ENCODE measurements around the gene ARMH2. TPM values are rescaled to one million over a fixed set of nuclear protein-coding genes. Genes with fewer than 3 reads are reported as not detected.

The ARMH2 gene
- polyA plus RNA-seq, 3 donors = 0.34 to 0.71 TPM; not detected in 1

GRCh38 chr6:24847402-24847801 is 48.7 kb upstream of the ARMH2 start:
- 98% methylated on average over 7 of the region's 7 CpGs for WGBS (ENCODE audit: insufficient coverage)
- no peak for DNase-seq
- H3K4me1 ChIP-seq (ENCODE audit: control insufficient read depth in 1 of 2, insufficient read depth in 2 of 2, low read length in 2 of 2) = no peaks in the 10 kb centered on the region
- H2AFZ ChIP-seq (ENCODE audit: insufficient read depth, low read depth, low read length, poor library complexity, severe bottlenecking) = no peak overlapping the region
- peaks cover 96 to 98% of the 10 kb centered on the region in 2 donors for H3K36me3 ChIP-seq (replicated peaks in 1 of 2; ENCODE audit: control insufficient read depth in 1 of 2, insufficient read depth in 2 of 2, low read length in 2 of 2)
- peaks cover 96% of the 10 kb centered on the region for H4K20me1 ChIP-seq (ENCODE audit: insufficient read depth, low read length)
- peaks cover 3% of the 10 kb centered on the region for H3K4me1 Mint-ChIP-seq
- intact Hi-C loops (cut with micrococcal nuclease) = no loop called here
- no peak overlapping the region for H3K4me3 ChIP-seq (replicated peaks in 1 of 3; ENCODE audit: low read depth in 2 of 3, low read length in 3 of 3)
- peaks cover 0 to 2% (median 0%) of the 10 kb centered on the region in 7 donors for H3K9me3 Mint-ChIP-seq
- peaks cover 95 to 100% of the 10 kb centered on the region in 2 donors for H3K36me3 Mint-ChIP-seq
- no peak overlapping the region for H3K27ac Mint-ChIP-seq
- no peaks in the 10 kb centered on the region for H3K9me3 ChIP-seq (replicated peaks in 1 of 2; ENCODE audit: control insufficient read depth in 1 of 2, insufficient read depth in 1 of 2, low read length in 2 of 2)
- H3K27ac ChIP-seq (ENCODE audit: low read depth in 1 of 2, low read length in 2 of 2) = no peak overlapping the region
- peaks cover 8% of the 10 kb centered on the region for H3K79me2 ChIP-seq (ENCODE audit: insufficient read depth, low read length)
- H3K4me2 ChIP-seq (replicated peaks; ENCODE audit: extremely low read depth, low read length, poor library complexity, severe bottlenecking) = no peak overlapping the region
- TF ChIP-seq CTCF (IDR thresholded peaks at IDR 0.05) = no peak
- H3K27me3 ChIP-seq (ENCODE audit: control insufficient read depth in 2 of 2, insufficient read depth in 2 of 2, low read length in 2 of 2) = no peaks in the 10 kb centered on the region
- no peak overlapping the region for H3K4me3 Mint-ChIP-seq
- no peaks in the 10 kb centered on the region for H3K27me3 Mint-ChIP-seq (ENCODE audit: low read depth in 3 of 3)
- no peak overlapping the region for H3K9ac ChIP-seq (ENCODE audit: insufficient read depth, low read length, poor library complexity, severe bottlenecking)

GRCh38 chr6:24845578-24845977 is 46.9 kb upstream of the ARMH2 start:
- Mint-ChIP-seq H3K27me3 (ENCODE audit: low read depth in 3 of 3) (no peaks in the 10 kb centered on the region), H3K4me3 (no peak overlapping the region), H3K9me3 (peaks cover 0 to 2% (median 0%) of the 10 kb centered on the region in 7 donors), H3K4me1 (peaks cover 3% of the 10 kb centered on the region), H3K27ac (peak overlapping the region in 3 of 7 donors; percentile 40 to 69 (median 54)), H3K36me3 (peaks cover 96 to 100% of the 10 kb centered on the region in 2 donors)
- peaks cover 11% of the 10 kb centered on the region for H3K79me2 ChIP-seq (ENCODE audit: insufficient read depth, low read length)
- WGBS (ENCODE audit: insufficient coverage) = 96% methylated on average over 2 of the region's 4 CpGs
- H2AFZ ChIP-seq (ENCODE audit: insufficient read depth, low read depth, low read length, poor library complexity, severe bottlenecking) = no peak overlapping the region
- intact Hi-C loops (cut with micrococcal nuclease) = no loop called here
- no peak for TF ChIP-seq CTCF (IDR thresholded peaks at IDR 0.05)
- H3K4me3 ChIP-seq (replicated peaks in 1 of 3; ENCODE audit: low read depth in 2 of 3, low read length in 3 of 3) = no peak overlapping the region
- H3K9ac ChIP-seq (ENCODE audit: insufficient read depth, low read length, poor library complexity, severe bottlenecking) = no peak overlapping the region
- peaks cover 100% of the 10 kb centered on the region for H4K20me1 ChIP-seq (ENCODE audit: insufficient read depth, low read length)
- H3K4me2 ChIP-seq (replicated peaks; ENCODE audit: extremely low read depth, low read length, poor library complexity, severe bottlenecking) = no peak overlapping the region
- H3K9me3 ChIP-seq (replicated peaks in 1 of 2; ENCODE audit: control insufficient read depth in 1 of 2, insufficient read depth in 1 of 2, low read length in 2 of 2) = no peaks in the 10 kb centered on the region
- no peak for DNase-seq
- no peaks in the 10 kb centered on the region for H3K27me3 ChIP-seq (ENCODE audit: control insufficient read depth in 2 of 2, insufficient read depth in 2 of 2, low read length in 2 of 2)
- no peaks in the 10 kb centered on the region for H3K4me1 ChIP-seq (ENCODE audit: control insufficient read depth in 1 of 2, insufficient read depth in 2 of 2, low read length in 2 of 2)
- H3K36me3 ChIP-seq (replicated peaks in 1 of 2; ENCODE audit: control insufficient read depth in 1 of 2, insufficient read depth in 2 of 2, low read length in 2 of 2) = peaks cover 97 to 100% of the 10 kb centered on the region in 2 donors
- peak overlapping the region in 1 of 2 donors; percentile 14 for H3K27ac ChIP-seq (ENCODE audit: low read depth in 1 of 2, low read length in 2 of 2)

Data from CD14-positive monocyte (primary cell).